ENCODE data around the gene SORCS3.

SORCS3 gene

DNA sequence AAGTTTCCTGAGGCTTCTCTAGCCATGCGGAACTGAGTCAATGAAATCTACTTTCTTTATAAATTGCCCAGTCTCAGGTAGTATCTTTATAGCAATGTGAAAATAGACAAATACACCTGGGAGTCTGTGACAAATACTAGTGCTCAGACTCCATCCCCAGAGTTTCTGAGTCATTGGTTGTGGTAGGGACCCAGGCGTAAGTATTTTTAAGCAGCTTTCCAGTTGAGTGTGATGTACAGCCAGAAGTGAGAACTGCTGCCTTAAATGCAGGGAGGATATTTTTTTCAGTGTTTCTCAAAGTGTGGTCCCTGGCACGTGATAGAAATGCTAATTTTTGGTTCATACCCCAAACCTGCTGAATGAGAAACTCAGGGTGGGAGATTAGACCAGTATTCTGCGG lies 121.7 kb downstream of the SORCS3 start:
- Histone ChIP-seq H3K9me2 (replicated peaks; ENCODE audit: control insufficient read depth, low read length) (no peaks in the 10 kb centered on the region), H3K4me2 (ENCODE audit: low read length) (no peak overlapping the region), H3K27ac (ENCODE audit: low read depth, low read length) (no peak overlapping the region), H3K79me2 (ENCODE audit: control insufficient read depth, low read length) (no peaks in the 10 kb centered on the region), H3K27me3 (ENCODE audit: control insufficient read depth, low read length) (no peaks in the 10 kb centered on the region), H3K4me3 (ENCODE audit: low read length) (no peak overlapping the region), H4K20me1 (ENCODE audit: control insufficient read depth, insufficient read depth, low read depth, low read length) (no peaks in the 10 kb centered on the region), H3K9me3 (ENCODE audit: control insufficient read depth, insufficient read depth, low read length) (no peaks in the 10 kb centered on the region), H3K36me3 (ENCODE audit: control insufficient read depth, low read length) (no peaks in the 10 kb centered on the region), H3K4me1 (ENCODE audit: control insufficient read depth, low read length) (no peaks in the 10 kb centered on the region), H3F3A (ENCODE audit: control insufficient read depth, insufficient read depth) (no peaks in the 10 kb centered on the region)
- no peak for TF ChIP-seq EZH2phosphoT487 (IDR thresholded peaks at IDR 0.05; ENCODE audit: borderline replicate concordance, low read length)
- TF ChIP-seq, protein P1, sequence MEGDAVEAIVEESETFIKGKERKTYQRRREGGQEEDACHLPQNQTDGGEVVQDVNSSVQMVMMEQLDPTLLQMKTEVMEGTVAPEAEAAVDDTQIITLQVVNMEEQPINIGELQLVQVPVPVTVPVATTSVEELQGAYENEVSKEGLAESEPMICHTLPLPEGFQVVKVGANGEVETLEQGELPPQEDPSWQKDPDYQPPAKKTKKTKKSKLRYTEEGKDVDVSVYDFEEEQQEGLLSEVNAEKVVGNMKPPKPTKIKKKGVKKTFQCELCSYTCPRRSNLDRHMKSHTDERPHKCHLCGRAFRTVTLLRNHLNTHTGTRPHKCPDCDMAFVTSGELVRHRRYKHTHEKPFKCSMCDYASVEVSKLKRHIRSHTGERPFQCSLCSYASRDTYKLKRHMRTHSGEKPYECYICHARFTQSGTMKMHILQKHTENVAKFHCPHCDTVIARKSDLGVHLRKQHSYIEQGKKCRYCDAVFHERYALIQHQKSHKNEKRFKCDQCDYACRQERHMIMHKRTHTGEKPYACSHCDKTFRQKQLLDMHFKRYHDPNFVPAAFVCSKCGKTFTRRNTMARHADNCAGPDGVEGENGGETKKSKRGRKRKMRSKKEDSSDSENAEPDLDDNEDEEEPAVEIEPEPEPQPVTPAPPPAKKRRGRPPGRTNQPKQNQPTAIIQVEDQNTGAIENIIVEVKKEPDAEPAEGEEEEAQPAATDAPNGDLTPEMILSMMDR (IDR thresholded peaks at IDR 0.05; ENCODE audit: low read depth, low read length, poor library complexity, severe bottlenecking) = no peak

GRCh38 chr10:104766341-104766740 lies 125.3 kb downstream of the SORCS3 start:
- H4K20me1 ChIP-seq (ENCODE audit: control insufficient read depth, insufficient read depth, low read depth, low read length) = no peaks in the 10 kb centered on the region
- no peaks in the 10 kb centered on the region for H3K27me3 ChIP-seq (ENCODE audit: control insufficient read depth, low read length)
- H3K9me3 ChIP-seq (ENCODE audit: control insufficient read depth, insufficient read depth, low read length) = no peaks in the 10 kb centered on the region
- H3K79me2 ChIP-seq (ENCODE audit: control insufficient read depth, low read length) = no peaks in the 10 kb centered on the region
- H3K4me2 ChIP-seq (ENCODE audit: low read length) = no peak overlapping the region
- no peak overlapping the region for H3K27ac ChIP-seq (ENCODE audit: low read depth, low read length)
- no peaks in the 10 kb centered on the region for H3K36me3 ChIP-seq (ENCODE audit: control insufficient read depth, low read length)
- H3K4me3 ChIP-seq (ENCODE audit: low read length) = no peak overlapping the region
- H3K4me1 ChIP-seq (ENCODE audit: control insufficient read depth, low read length) = no peaks in the 10 kb centered on the region
- TF ChIP-seq EZH2phosphoT487 (IDR thresholded peaks at IDR 0.05; ENCODE audit: borderline replicate concordance, low read length) = no peak
- TF ChIP-seq, protein P1 (IDR thresholded peaks at IDR 0.05; ENCODE audit: low read depth, low read length, poor library complexity, severe bottlenecking) = no peak
- H3F3A ChIP-seq (ENCODE audit: control insufficient read depth, insufficient read depth) = no peaks in the 10 kb centered on the region
- no peaks in the 10 kb centered on the region for H3K9me2 ChIP-seq (replicated peaks; ENCODE audit: control insufficient read depth, low read length)

DNA sequence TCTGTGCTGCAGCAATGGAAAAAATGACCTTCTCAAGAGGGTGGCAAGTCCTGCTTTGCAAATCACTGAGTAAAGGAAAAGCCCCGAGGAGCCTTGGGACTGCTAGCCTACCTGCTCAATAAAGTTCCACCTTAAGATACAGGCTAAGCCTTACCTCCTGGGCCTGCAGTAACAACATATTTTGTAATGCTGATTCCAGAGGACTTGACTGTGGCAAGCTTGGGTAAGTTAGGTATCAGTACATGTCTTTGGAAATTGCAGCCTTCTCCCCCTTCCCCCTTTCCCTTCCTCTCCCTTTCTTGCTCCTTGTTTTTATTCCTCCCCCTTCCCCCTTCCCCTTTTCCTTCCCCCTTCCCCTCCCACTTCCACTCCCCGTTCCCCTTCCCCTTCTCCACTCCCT lies 126.2 kb downstream of the SORCS3 start:
- Histone ChIP-seq H3K9me2 (replicated peaks; ENCODE audit: control insufficient read depth, low read length) (no peaks in the 10 kb centered on the region), H3K4me2 (ENCODE audit: low read length) (no peak overlapping the region), H3K9me3 (ENCODE audit: control insufficient read depth, insufficient read depth, low read length) (no peaks in the 10 kb centered on the region), H3K79me2 (ENCODE audit: control insufficient read depth, low read length) (no peaks in the 10 kb centered on the region), H3K36me3 (ENCODE audit: control insufficient read depth, low read length) (no peaks in the 10 kb centered on the region), H3K27ac (ENCODE audit: low read depth, low read length) (no peak overlapping the region), H3K4me1 (ENCODE audit: control insufficient read depth, low read length) (no peaks in the 10 kb centered on the region), H3K4me3 (ENCODE audit: low read length) (no peak overlapping the region), H4K20me1 (ENCODE audit: control insufficient read depth, insufficient read depth, low read depth, low read length) (no peaks in the 10 kb centered on the region), H3K27me3 (ENCODE audit: control insufficient read depth, low read length) (no peaks in the 10 kb centered on the region), H3F3A (ENCODE audit: control insufficient read depth, insufficient read depth) (no peaks in the 10 kb centered on the region)
- TF ChIP-seq, protein P1 (IDR thresholded peaks at IDR 0.05; ENCODE audit: low read depth, low read length, poor library complexity, severe bottlenecking) = no peak
- no peak for TF ChIP-seq EZH2phosphoT487 (IDR thresholded peaks at IDR 0.05; ENCODE audit: borderline replicate concordance, low read length)

DNA sequence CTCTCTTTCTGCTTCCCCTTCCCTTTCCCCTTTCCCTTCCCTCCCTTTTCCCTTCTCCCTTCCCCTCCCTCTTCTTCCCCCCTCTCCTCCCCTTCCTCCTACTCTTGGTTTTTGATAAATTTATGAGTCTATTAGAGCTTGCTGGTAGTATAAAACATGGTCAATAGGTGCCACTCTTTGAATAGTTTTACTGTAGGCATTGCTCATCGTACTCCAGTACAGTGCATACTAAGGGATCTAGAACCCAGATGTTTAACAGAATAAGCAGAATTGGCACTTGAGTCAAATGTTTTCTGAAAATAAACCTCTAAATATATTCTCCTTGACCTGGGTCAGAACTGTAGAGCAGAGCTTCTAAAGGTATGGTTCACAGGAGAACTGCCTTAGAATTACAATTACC lies 126.7 kb downstream of the SORCS3 start:
- H3K4me1 ChIP-seq (ENCODE audit: control insufficient read depth, low read length) = no peaks in the 10 kb centered on the region
- H3K4me3 ChIP-seq (ENCODE audit: low read length) = no peak overlapping the region
- H3K4me2 ChIP-seq (ENCODE audit: low read length) = no peak overlapping the region
- no peaks in the 10 kb centered on the region for H3K27me3 ChIP-seq (ENCODE audit: control insufficient read depth, low read length)
- H3K9me3 ChIP-seq (ENCODE audit: control insufficient read depth, insufficient read depth, low read length) = no peaks in the 10 kb centered on the region
- no peaks in the 10 kb centered on the region for H3K79me2 ChIP-seq (ENCODE audit: control insufficient read depth, low read length)
- H3F3A ChIP-seq (ENCODE audit: control insufficient read depth, insufficient read depth) = no peaks in the 10 kb centered on the region
- no peak for TF ChIP-seq EZH2phosphoT487 (IDR thresholded peaks at IDR 0.05; ENCODE audit: borderline replicate concordance, low read length)
- TF ChIP-seq, protein P1 (IDR thresholded peaks at IDR 0.05; ENCODE audit: low read depth, low read length, poor library complexity, severe bottlenecking) = no peak
- no peak overlapping the region for H3K27ac ChIP-seq (ENCODE audit: low read depth, low read length)
- no peaks in the 10 kb centered on the region for H3K36me3 ChIP-seq (ENCODE audit: control insufficient read depth, low read length)
- H3K9me2 ChIP-seq (replicated peaks; ENCODE audit: control insufficient read depth, low read length) = no peaks in the 10 kb centered on the region
- H4K20me1 ChIP-seq (ENCODE audit: control insufficient read depth, insufficient read depth, low read depth, low read length) = no peaks in the 10 kb centered on the region
